T-helper 22 cell (primary cell): ENCODE data around the gene CCDC80.
"Not testable (repeated sequence)": the region's sequence is repeated elsewhere in the genome, so short reads cannot be mapped to it uniquely, and the experiment has no call there.

Experiments used
- DNase-seq: peaks from one replicate; pipeline ENCODE4 v3.0.0-alpha.2; 2020; ENCODE audit warnings: low read depth

CCDC80 gene

GRCh38 chr3:112582244-112582874 lies 58.6 kb downstream of the CCDC80 start:
- peak; percentile 2 for DNase-seq

- no peak for DNase-seq
Measured at GRCh38 chr3:112579697-112580096, 61.2 kb downstream of the CCDC80 start.

DNA sequence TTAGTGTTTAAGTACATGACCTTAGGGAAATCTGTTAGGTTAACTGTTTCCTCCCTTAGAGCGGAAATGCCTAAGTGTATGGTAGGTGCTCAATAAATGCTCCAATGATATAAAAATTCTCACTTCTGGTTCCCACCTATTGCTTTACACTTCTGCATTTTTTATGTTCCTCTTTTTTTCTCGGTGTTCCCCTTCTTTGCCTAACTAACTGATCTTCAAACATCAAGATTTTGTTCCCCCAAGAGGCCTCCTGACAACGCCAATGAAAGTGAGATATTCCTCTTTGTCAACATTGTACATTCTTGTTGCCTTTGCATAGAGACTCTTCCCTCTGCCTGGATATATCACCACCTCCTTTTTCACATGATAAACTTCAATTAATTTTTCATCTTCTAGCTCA lies 61.7 kb downstream of the CCDC80 start:
- no peak for DNase-seq

DNA sequence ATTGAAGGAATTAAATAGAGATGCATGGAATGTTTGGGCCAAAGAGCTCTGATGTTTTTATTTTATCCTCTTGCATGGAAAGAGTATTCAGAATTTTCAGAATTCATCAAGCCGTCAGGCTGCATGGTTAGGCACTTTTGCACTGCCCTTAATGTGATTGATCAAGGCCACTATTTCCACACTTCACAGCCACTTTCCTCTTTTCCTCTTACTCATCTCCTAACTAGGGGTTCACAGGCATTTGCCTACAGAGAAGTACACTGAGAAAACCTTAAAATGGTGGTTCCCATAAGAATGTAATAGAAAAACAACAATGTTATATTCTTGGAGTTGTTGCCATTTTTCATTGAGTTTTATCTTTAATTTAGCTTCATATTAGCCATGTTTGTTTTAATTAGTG lies 68.2 kb downstream of the CCDC80 start:
- DNase-seq = no peak

DNA sequence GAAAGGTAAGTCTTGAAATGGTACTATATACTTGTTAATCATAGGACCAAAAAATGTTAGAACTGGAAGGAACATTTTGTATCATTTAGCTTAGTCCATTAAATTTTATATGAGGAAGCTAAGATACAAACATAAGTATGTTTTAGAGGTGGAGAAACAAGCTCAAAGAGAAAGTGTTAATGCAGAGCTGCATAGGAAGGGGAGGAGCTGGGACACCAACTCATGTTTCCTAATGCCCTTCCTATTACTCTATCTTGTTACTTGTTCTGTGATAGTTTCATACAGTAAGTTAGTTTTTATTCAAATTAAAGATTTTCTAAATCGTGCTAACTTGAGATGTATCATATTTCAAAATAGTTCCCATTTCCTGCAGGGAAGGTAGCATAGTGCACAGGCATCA lies 71.7 kb downstream of the CCDC80 start:
- DNase-seq = no peak

GRCh38 chr3:112568642-112569041 lies 72.3 kb downstream of the CCDC80 start:
- no peak for DNase-seq

DNA sequence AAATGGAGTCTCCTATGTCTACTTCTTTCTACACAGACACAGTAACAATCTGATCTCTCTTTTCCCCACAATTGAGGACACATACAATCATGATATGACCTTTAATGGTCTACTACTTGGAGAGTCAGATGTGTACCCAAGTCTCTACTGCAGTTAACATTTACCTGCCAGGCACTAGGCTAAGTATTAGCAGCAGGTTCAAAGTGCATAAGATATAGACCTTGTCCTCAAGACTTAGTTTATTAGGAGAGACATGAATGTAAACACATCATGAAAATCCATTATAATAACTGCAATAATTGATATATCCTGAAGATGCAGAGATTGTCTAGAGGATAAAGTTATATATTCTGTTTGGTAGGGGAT lies 76.0 kb downstream of the CCDC80 start:
- DNase-seq = no peak

- DNase-seq = not testable (repeated sequence)
Measured at GRCh38 chr3:112564247-112564939, 76.5 kb downstream of the CCDC80 start.

DNA sequence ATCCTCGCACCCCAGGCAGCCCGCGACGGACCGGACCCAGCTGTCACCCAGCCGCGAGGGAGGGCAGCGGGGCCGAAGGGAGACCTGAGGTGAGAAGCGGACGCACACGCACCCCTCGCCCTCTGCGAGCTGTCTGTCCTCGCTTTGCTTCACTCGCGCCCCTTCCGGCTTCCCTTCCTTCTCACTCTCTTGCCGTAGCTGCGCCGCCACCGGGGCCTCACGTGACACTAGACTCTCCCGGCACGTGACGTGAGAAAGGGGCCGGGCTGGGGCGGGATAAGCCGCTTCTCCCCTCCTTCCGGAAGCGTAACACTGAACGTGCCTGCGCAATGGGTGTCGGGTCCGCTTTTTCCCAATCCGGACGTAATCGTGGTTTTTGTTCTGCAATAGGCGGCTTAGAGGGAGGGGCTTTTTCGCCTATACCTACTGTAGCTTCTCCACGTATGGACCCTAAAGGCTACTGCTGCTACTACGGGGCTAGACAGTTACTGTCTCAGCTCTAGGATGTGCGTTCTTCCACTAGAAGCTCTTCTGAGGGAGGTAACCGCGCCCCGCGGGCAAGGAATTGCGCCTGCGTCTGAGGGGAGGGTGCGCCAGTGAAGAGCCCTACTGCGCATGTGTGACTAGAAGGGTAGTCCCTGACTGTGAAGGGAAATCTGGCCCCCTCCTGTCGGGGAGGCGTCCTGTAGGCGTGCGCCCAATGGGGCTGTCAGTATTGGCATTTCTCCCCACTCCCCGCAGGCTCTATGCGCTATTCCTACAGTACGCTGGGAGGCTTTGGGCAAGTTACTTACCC lies 79.0 kb downstream of the CCDC80 start, which contains the start of the genes ATG3 and SLC35A5:
ATG3 (minus strand) TSS at position 229 of the 796 bp plus-strand sequence. CDS start 434 bp downstream, outside the sequence.
SLC35A5 (plus strand) TSS at position 312 of the 796 bp plus-strand sequence. CDS start 1,359 bp downstream, outside the sequence.
- DNase-seq = peak; percentile 97

DNA sequence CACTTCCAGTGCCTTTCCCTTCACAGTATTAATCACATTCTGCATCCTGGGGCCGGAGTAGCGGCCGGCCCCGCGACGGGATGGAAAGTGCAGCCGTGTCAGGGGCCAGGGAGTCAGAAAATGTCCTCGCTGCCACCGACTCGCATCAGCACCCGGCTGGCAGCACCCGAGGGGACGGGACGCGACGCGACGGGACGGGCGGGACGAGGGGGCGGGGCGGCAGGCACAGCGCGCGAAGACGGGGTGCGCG lies 79.5 kb downstream of the CCDC80 start:
- no peak for DNase-seq

GRCh38 chr3:112560721-112561483 lies 80.0 kb downstream of the CCDC80 start:
- peak; percentile 44 for DNase-seq

GRCh38 chr3:112560307-112560706 lies 80.6 kb downstream of the CCDC80 start:
- DNase-seq = no peak

DNA sequence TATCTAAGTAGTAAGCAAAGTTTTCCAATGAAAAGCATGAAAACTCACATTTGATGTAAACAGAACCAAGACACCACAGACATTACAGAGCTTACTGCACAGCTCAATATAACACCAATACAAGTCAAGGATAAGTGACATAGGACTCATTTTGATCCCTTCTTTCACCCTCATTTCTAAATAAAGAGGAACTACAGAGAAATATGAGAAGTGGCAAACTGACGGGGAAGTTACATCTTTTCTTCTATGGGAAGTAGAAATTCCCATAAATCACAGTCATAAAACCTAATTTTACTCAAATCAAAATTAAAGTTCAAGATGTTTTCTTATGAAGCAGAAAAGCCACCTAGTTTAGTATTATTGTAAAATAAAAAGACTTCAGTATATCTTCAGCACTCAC lies 83.0 kb downstream of the CCDC80 start:
- DNase-seq = no peak

- DNase-seq = no peak
Measured at GRCh38 chr3:112555535-112556170, 85.3 kb downstream of the CCDC80 start.

DNA sequence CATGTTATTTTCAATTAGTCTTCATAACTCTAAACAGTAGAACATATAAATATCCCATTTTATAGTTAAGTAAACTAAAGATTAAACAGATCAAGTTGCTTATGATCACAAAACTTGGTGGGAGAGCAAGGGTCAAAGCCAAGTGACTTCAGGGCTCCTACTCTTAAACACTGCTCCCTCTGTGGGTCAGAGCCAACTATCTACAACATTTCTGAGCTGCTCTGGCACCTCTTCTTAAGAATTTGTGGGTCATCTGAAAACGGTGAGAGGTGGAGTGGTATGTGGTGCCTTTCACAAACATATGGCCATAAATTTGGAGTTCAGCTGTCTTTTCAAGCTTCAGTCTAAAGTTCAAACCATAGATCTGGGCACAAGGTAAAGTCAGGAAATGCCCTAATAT lies 90.1 kb downstream of the CCDC80 start:
- DNase-seq = no peak
